Measurements from ENCODE around the gene XRCC4. TPM values are rescaled to one million over a fixed set of nuclear protein-coding genes. Genes with fewer than 3 reads are reported as not detected.

The XRCC4 gene
- total and polyA plus RNA-seq, 2 of the 8 experiments (the other 6 are each of a cell fraction or from before 2014, with no cell fraction given): 3.0 to 8.3 TPM

DNA sequence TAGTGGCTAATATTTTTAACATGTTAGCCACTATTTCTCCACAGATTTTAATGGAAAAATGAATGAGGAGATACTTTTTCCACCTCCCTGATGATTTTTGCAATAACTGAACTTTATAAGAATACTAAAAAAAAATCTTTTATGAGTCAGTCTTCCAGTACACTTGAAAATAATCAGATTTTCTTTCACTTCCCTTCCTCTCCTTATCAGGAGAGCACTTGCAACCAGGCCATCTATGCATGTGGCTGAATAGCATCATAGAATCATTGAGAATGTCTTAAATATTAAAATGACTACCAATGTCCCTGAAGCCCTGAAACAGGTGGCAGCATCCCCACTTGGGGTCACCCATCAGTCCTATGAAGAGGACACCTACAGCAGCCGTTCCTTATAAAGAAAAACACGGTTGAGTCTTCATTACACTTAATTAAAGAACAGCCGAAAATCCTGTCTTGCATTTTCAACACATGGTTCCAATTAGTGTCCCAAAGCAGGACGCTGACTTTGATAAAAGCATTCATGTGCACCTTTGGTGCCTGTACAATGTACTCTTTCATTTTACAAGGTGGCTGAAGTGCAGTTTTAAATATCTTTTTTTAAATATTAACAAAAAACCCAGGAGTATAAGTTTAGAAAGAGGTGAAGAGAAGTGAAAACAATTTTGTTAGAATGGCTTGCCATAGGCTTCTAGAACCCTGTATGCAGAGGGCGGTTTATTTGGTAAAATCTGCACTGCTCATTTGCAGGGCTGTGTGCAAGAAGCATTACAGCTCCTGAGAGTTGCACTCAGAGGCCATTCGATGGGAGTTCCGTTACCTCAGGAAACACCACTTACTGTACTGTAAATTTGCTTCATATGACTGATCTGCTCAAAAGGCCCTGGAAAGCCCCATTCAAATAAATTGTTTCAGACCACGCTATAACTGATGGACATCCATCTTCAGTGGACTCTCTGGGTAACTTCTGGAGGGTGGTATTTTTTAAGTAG is 287.3 kb downstream of the XRCC4 start:
- Histone ChIP-seq H2BK120ac (replicated peaks; ENCODE audit: low read depth, low read length) (no peak overlapping the region), H2BK20ac (ENCODE audit: low read length) (no peak overlapping the region), H3K27ac (ENCODE audit: low read depth, low read length) (no peak overlapping the region), H3K9me3 (ENCODE audit: insufficient read depth in 2 of 2, low read depth in 1 of 2, low read length in 1 of 2) (peaks cover 6 to 8% of the 10 kb centered on the region in 2 experiments; a peak in 3 of 4 replicates), H4K8ac (ENCODE audit: extremely low read depth, insufficient read depth, low read length) (no peak overlapping the region), H4K20me1 (replicated peaks in 1 of 2; ENCODE audit: control insufficient read depth in 1 of 2, insufficient read depth in 2 of 2, low read length in 2 of 2) (no peaks in the 10 kb centered on the region), H3K56ac (replicated peaks; ENCODE audit: insufficient read length, low read depth, low read length) (no peak overlapping the region), H3K18ac (ENCODE audit: extremely low read depth, low read length) (no peak overlapping the region), H3K14ac (ENCODE audit: insufficient read length) (no peak overlapping the region), H3K79me2 (ENCODE audit: control insufficient read depth in 1 of 2, insufficient read depth in 2 of 2, low read length in 2 of 2) (no peaks in the 10 kb centered on the region), H3K23ac (ENCODE audit: insufficient read length) (no peak overlapping the region), H3K27me3 (replicated peaks in 1 of 4; ENCODE audit: control insufficient read depth in 3 of 4, extremely low read depth in 1 of 4, insufficient read depth in 3 of 4, low read length in 3 of 4) (no peaks in the 10 kb centered on the region), H3K4ac (replicated peaks; ENCODE audit: insufficient read length, low read depth, low read length) (no peak overlapping the region), H4K5ac (ENCODE audit: insufficient read length, low read depth, low read length) (no peak overlapping the region), H3K4me1 (replicated peaks in 1 of 4; ENCODE audit: control insufficient read depth in 3 of 4, insufficient read depth in 4 of 4, low read length in 3 of 4) (peaks cover 0 to 3% (median 2%) of the 10 kb centered on the region in 4 experiments; a peak in 2 of 7 replicates), H3K4me3 (ENCODE audit: extremely low read depth in 1 of 4, insufficient read depth in 2 of 4, low read depth in 3 of 4, low read length in 4 of 4) (no peak overlapping the region), H2AK5ac (ENCODE audit: low read depth, low read length) (no peak overlapping the region), H3K4me2 (ENCODE audit: insufficient read depth in 1 of 2, low read depth in 2 of 2, low read length in 2 of 2) (no peak overlapping the region), H2BK5ac (ENCODE audit: low read depth, low read length) (no peak overlapping the region), H4K91ac (replicated peaks; ENCODE audit: insufficient read length, low read length) (no peak overlapping the region), H3K9ac (replicated peaks in 1 of 4; ENCODE audit: extremely low read depth in 1 of 4, low read depth in 3 of 4, low read length in 3 of 4) (no peak overlapping the region), H2AFZ (ENCODE audit: low read length) (no peak overlapping the region), H3K23me2 (ENCODE audit: low read depth, low read length) (no peaks in the 10 kb centered on the region), H3K36me3 (ENCODE audit: control insufficient read depth in 2 of 4, insufficient read depth in 4 of 4, low read length in 3 of 4) (no peaks in the 10 kb centered on the region; a peak in 1 of 8 replicates), H2BK15ac (ENCODE audit: low read length) (no peak overlapping the region), H2BK12ac (ENCODE audit: low read depth, low read length) (no peak overlapping the region), H3K79me1 (ENCODE audit: low read depth, low read length) (no peaks in the 10 kb centered on the region)
- DNase-seq (ENCODE audit: low read depth in 1 of 2, low spot score in 2 of 2): no peak
- FAIRE-seq: no peak
- 88% methylated on average over 8 of the region's 8 CpGs; no CpG with 5 or more reads in 1 of the 2 experiments for WGBS, 2 experiments (ENCODE audit: extremely low coverage in 1 of 2, insufficient coverage in 1 of 2, insufficient read length in 1 of 2, insufficient replicate concordance in 2 of 2, low coverage in 1 of 2, low lambda C conversion rate in 2 of 2, missing lambda C conversion rate in 1 of 2)
- POLR2A ChIA-PET (ENCODE audit: partially characterized antibody): no interaction called here
- TF ChIP-seq EGR1 (IDR thresholded peaks at IDR 0.05; ENCODE audit: borderline replicate concordance, low read depth, low read length): no peak
- TF ChIP-seq, protein P1, sequence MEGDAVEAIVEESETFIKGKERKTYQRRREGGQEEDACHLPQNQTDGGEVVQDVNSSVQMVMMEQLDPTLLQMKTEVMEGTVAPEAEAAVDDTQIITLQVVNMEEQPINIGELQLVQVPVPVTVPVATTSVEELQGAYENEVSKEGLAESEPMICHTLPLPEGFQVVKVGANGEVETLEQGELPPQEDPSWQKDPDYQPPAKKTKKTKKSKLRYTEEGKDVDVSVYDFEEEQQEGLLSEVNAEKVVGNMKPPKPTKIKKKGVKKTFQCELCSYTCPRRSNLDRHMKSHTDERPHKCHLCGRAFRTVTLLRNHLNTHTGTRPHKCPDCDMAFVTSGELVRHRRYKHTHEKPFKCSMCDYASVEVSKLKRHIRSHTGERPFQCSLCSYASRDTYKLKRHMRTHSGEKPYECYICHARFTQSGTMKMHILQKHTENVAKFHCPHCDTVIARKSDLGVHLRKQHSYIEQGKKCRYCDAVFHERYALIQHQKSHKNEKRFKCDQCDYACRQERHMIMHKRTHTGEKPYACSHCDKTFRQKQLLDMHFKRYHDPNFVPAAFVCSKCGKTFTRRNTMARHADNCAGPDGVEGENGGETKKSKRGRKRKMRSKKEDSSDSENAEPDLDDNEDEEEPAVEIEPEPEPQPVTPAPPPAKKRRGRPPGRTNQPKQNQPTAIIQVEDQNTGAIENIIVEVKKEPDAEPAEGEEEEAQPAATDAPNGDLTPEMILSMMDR (IDR thresholded peaks at IDR 0.05; ENCODE audit: control extremely low read depth in 1 of 3, insufficient read depth in 1 of 3, low read depth in 1 of 3, low read length in 3 of 3): no peak
- TF ChIP-seq CREB1 (IDR thresholded peaks at IDR 0.05): no peak
- no peak for TF ChIP-seq CHD2 (IDR thresholded peaks at IDR 0.05; ENCODE audit: low read length)
- TF ChIP-seq TAF7 (optimal IDR thresholded peaks at IDR 0.05; ENCODE audit: borderline replicate concordance, low read depth, low read length): no peak
- TF ChIP-seq POLR2A (IDR thresholded peaks at IDR 0.05; ENCODE audit: control extremely low read depth in 1 of 2, low read depth in 2 of 2, low read length in 2 of 2): no peak
- TF ChIP-seq, protein P2, sequence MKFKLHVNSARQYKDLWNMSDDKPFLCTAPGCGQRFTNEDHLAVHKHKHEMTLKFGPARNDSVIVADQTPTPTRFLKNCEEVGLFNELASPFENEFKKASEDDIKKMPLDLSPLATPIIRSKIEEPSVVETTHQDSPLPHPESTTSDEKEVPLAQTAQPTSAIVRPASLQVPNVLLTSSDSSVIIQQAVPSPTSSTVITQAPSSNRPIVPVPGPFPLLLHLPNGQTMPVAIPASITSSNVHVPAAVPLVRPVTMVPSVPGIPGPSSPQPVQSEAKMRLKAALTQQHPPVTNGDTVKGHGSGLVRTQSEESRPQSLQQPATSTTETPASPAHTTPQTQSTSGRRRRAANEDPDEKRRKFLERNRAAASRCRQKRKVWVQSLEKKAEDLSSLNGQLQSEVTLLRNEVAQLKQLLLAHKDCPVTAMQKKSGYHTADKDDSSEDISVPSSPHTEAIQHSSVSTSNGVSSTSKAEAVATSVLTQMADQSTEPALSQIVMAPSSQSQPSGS (IDR thresholded peaks at IDR 0.05; ENCODE audit: low read length): no peak
- CTCF ChIA-PET (ENCODE audit: partially characterized antibody): no interaction called here
